HEK293 (cell line): ENCODE measurements around the gene MYRIP.

Source experiments
- CTCF ChIA-PET: fragments of 350-600 bp; formaldehyde crosslinking; extraction: SDS; loops from one replicate; lab custom pipeline; 2021; ENCODE audit warnings: antibody characterized with exemption; lab: Yijun Ruan, JAX
- POLR2A ChIA-PET: fragments of 300-600 bp; formaldehyde crosslinking; extraction: SDS; loops from one replicate; lab custom pipeline; 2020; ENCODE audit warnings: antibody characterized with exemption, inconsistent platforms; lab: Yijun Ruan, JAX
- H3K27ac ChIP-seq: fragments of 200-500 bp; sonication (Bioruptor generic); 2 replicates; pipeline ENCODE4 v1.5.1; 2014; ENCODE audit warnings: low read depth, low read length, control low read depth, inconsistent platforms; ENCODE audit errors: extremely low read depth
- H3K36me3 ChIP-seq, 2 experiments: fragments of 200-500 bp in 1 of 2; sonication (Bioruptor generic) in 1 of 2; 1 replicate in 1 of 2; 2 replicates in 1 of 2; pipeline ENCODE4 v1.5.1; 2014 to 2017; ENCODE audit warnings: inconsistent platforms in 2 of 2, low read length in 2 of 2; ENCODE audit not compliant: control insufficient read depth in 2 of 2, insufficient read depth in 1 of 2
- H3K4me1 ChIP-seq: fragments of 200-500 bp; sonication (Bioruptor generic); 2 replicates; pipeline ENCODE4 v1.5.1; 2014; ENCODE audit warnings: mild to moderate bottlenecking, low read length, inconsistent platforms; ENCODE audit not compliant: control insufficient read depth, insufficient read depth
- H3K4me3 ChIP-seq: 2 replicates; pipeline ENCODE4 v1.5.1; 2011; ENCODE audit warnings: low read depth, mild to moderate bottlenecking, control low read depth, low read length, moderate library complexity
- H3K9me3 ChIP-seq: fragments of 200-500 bp; sonication (Bioruptor generic); 2 replicates; pipeline ENCODE4 v1.5.1; 2014; ENCODE audit warnings: low read depth, low read length, inconsistent platforms; ENCODE audit not compliant: control insufficient read depth, insufficient read depth
- ATF2 ChIP-seq: fragments of 450-650 bp; formaldehyde crosslinking; IDR thresholded peaks from 2 replicates; pipeline ENCODE4 v1.5.1; 2016; ENCODE audit warnings: missing biosample characterization, missing genetic modification characterization, low read depth
- FEZF1 ChIP-seq: fragments of 450-650 bp; formaldehyde crosslinking; IDR thresholded peaks from 2 replicates; pipeline ENCODE4 v1.5.1; 2016; ENCODE audit warnings: missing biosample characterization, missing genetic modification characterization
- GLI2 ChIP-seq: fragments of 450-650 bp; formaldehyde crosslinking; IDR thresholded peaks from 2 replicates; pipeline ENCODE4; 2017; ENCODE audit warnings: missing biosample characterization, missing genetic modification characterization, low read depth, borderline replicate concordance
- INSM2 ChIP-seq: fragments of 450-650 bp; formaldehyde crosslinking; IDR thresholded peaks from 2 replicates; pipeline ENCODE4 v1.5.1; 2016; ENCODE audit warnings: missing biosample characterization, missing genetic modification characterization
- KLF17 ChIP-seq: fragments of 450-650 bp; formaldehyde crosslinking; IDR thresholded peaks from 2 replicates; pipeline ENCODE4 v1.5.1; 2016; ENCODE audit warnings: missing biosample characterization, missing genetic modification characterization
- KLF7 ChIP-seq: fragments of 450-650 bp; formaldehyde crosslinking; IDR thresholded peaks from 2 replicates; pipeline ENCODE4 v1.5.1; 2016; ENCODE audit warnings: missing biosample characterization, missing genetic modification characterization, borderline replicate concordance
- OSR2 ChIP-seq: fragments of 450-650 bp; formaldehyde crosslinking; IDR thresholded peaks from 2 replicates; pipeline ENCODE4 v1.5.1; 2016; ENCODE audit warnings: missing biosample characterization, missing genetic modification characterization
- PBX3 ChIP-seq: sonication (generic); formaldehyde crosslinking; IDR thresholded peaks from 2 replicates; pipeline ENCODE4 v1.8.1; 2022; ENCODE audit warnings: mild to moderate bottlenecking, moderate library complexity, missing genetic modification reagents
- PRDM2 ChIP-seq: fragments of 450-650 bp; formaldehyde crosslinking; IDR thresholded peaks from 2 replicates; pipeline ENCODE4 v1.5.1; 2016; ENCODE audit warnings: missing biosample characterization, missing genetic modification characterization, borderline replicate concordance
- PRDM4 ChIP-seq: fragments of 450-650 bp; formaldehyde crosslinking; IDR thresholded peaks from 2 replicates; pipeline ENCODE4 v1.5.1; 2017; ENCODE audit warnings: missing biosample characterization, missing genetic modification characterization
- WT1 ChIP-seq: fragments of 450-650 bp; formaldehyde crosslinking; IDR thresholded peaks from 2 replicates; pipeline ENCODE4 v1.5.1; 2016; ENCODE audit warnings: missing biosample characterization, missing genetic modification characterization
- ZNF138 ChIP-seq: fragments of 450-650 bp; formaldehyde crosslinking; IDR thresholded peaks from 2 replicates; pipeline ENCODE4 v1.5.1; 2016; ENCODE audit warnings: missing biosample characterization, missing genetic modification characterization, borderline replicate concordance
- ZNF140 ChIP-seq: fragments of 450-650 bp; formaldehyde crosslinking; IDR thresholded peaks from 2 replicates; pipeline ENCODE4 v1.5.1; 2016; ENCODE audit warnings: missing biosample characterization, missing genetic modification characterization
- ZNF2 ChIP-seq: fragments of 450-650 bp; formaldehyde crosslinking; IDR thresholded peaks from 2 replicates; pipeline ENCODE4 v1.5.1; 2016; ENCODE audit warnings: missing biosample characterization, missing genetic modification characterization
- ZNF280C ChIP-seq: fragments of 450-650 bp; formaldehyde crosslinking; IDR thresholded peaks from 2 replicates; pipeline ENCODE4 v1.5.1; 2016; ENCODE audit warnings: missing biosample characterization, missing genetic modification characterization
- ZNF707 ChIP-seq: fragments of 450-650 bp; formaldehyde crosslinking; IDR thresholded peaks from 2 replicates; pipeline ENCODE4 v1.5.1; 2016; ENCODE audit warnings: missing biosample characterization, missing genetic modification characterization
- ZNF791 ChIP-seq: fragments of 450-650 bp; formaldehyde crosslinking; IDR thresholded peaks from 2 replicates; pipeline ENCODE4 v1.5.1; 2016; ENCODE audit warnings: missing biosample characterization, missing genetic modification characterization
- ZSCAN23 ChIP-seq: fragments of 450-650 bp; formaldehyde crosslinking; IDR thresholded peaks from 2 replicates; pipeline ENCODE4 v1.5.1; 2016; ENCODE audit warnings: missing biosample characterization, missing genetic modification characterization

Gene MYRIP

GRCh38 chr3:40237159-40237558, 427.8 kb downstream of the MYRIP start:
- H3K4me1 ChIP-seq, result no peaks in the 10 kb centered on the region
- CTCF ChIA-PET, result interaction anchor here (0.5 kb wide), 1 partner anchor 72 kb away, joined by 4 read pairs; no protein-coding TSS in a partner anchor
- TF ChIP-seq WT1, result no peak
- TF ChIP-seq KLF7, result no peak
- TF ChIP-seq ZNF140 (tag by site-specific recombination), result no peak
- TF ChIP-seq ZNF280C, result no peak
- TF ChIP-seq ATF2 (tag by site-specific recombination), result no peak
- no peak for TF ChIP-seq KLF17 (tag by site-specific recombination)
- TF ChIP-seq ZNF2 (tag by site-specific recombination), result no peak
- TF ChIP-seq PBX3 (CRISPR knock-in tag), result no peak
- TF ChIP-seq ZNF707 (tag by site-specific recombination), result no peak
- TF ChIP-seq GLI2 (tag by site-specific recombination), result no peak
- no peak for TF ChIP-seq ZNF791 (tag by site-specific recombination)
- TF ChIP-seq, all 188 proteins: peak for 0
- Histone ChIP-seq H3K9me3 (no peaks in the 10 kb centered on the region), H3K4me3 (no peak overlapping the region), H3K27ac (no peak overlapping the region), H3K36me3 (no peaks in the 10 kb centered on the region)
- POLR2A ChIA-PET, result no interaction called here

GRCh38 chr3:40237889-40238571, 428.6 kb downstream of the MYRIP start:
- POLR2A ChIA-PET, result no interaction called here
- TF ChIP-seq PRDM2 (tag by site-specific recombination), result no peak
- no peak for TF ChIP-seq PRDM4 (tag by site-specific recombination)
- no peak for TF ChIP-seq INSM2 (tag by site-specific recombination)
- TF ChIP-seq FEZF1 (tag by site-specific recombination), result no peak
- TF ChIP-seq OSR2 (tag by site-specific recombination), result no peak
- TF ChIP-seq ZSCAN23, result no peak
- no peak for TF ChIP-seq ZNF138 (tag by site-specific recombination)

More at GRCh38 chr3:40237889-40238571, 428.6 kb downstream of the MYRIP start:
- Histone ChIP-seq H3K36me3 (no peaks in the 10 kb centered on the region), H3K4me3 (no peak overlapping the region), H3K4me1 (no peaks in the 10 kb centered on the region), H3K9me3 (no peaks in the 10 kb centered on the region), H3K27ac (no peak overlapping the region)
- CTCF ChIA-PET, result interaction anchor here (0.7 kb wide), 1 partner anchor 44 kb away, joined by 3 read pairs; no protein-coding TSS in a partner anchor
